IPS-11a (cell line): ENCODE measurements around the gene TSHZ3.

Experiments
- H3K4me3 ChIP-seq: one replicate; pipeline ENCODE4 v1.5.1; 2013; ENCODE audit warnings: low read depth, low read length, control low read depth

Gene TSHZ3

DNA sequence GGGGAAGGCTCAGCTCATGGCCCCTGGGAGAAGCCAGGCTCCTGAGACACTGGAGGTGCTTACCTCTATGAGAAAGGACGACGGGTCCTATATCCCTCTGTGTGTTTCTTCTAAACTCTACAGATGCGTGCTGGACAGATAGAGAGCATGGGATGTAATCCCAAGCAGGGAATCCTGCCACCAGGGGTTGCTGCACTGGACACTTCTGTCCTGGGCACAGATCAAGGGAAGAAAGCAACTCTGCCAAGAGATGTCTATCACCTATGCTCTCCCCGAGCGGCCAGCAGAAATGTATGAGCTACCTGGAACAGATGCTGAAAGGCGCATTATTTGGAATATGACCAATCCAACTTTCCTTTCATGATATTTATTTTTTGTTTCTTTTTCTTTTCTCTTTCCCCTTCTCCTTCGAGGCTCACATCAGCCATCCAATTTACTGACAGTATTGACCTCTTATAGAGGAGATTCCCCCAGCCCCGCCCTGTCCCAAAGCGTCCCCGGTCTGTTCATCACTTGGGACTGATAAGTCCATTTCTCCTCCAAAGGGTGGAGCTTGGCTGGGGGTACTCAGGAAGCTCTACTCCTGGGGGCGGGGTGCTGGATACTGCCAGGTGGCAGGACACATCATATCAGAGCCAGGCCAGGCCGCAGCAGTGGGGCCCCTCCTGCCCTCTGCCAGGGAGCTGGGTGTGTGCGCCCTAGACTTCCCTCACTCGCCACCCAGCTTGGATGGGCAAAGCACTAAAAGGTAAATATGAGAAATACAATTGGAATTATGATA lies 34.2 kb downstream of the TSHZ3 start:
- no peak overlapping the region for H3K4me3 ChIP-seq

- H3K4me3 ChIP-seq, result no peak overlapping the region
These were observed 35.1 kb downstream of the TSHZ3 start for GRCh38 chr19:31314156-31314555.

GRCh38 chr19:31313291-31314030 lies 35.8 kb downstream of the TSHZ3 start:
- H3K4me3 ChIP-seq, result no peak overlapping the region

DNA sequence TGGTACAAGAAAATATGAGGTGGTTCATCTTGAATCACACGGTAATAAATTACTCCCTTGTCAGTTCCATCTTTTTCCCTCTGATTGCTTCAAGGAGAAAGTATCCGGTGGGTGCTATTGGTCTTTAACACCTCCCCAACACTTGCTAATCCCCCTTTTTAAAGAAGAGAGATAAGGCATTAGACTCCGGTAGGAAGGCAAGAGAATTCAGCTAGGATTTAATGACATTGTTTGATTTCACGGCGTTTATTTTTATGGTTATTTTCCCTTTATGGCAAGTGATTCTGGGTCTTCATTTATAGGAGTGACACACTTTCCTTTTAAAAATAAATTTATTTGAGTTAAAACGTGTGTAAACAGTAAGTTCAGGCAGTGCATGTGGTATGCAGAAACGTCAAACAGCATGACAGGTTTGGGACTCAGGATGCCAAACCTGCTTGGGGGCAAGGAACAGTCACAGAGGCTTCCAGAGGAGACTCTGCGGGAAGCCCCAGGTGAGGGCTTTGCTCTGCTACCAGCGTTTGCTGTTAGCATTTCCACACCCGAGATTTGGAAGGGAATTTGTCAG lies 36.5 kb downstream of the TSHZ3 start:
- H3K4me3 ChIP-seq, result no peak overlapping the region

GRCh38 chr19:31312009-31312676 lies 37.1 kb downstream of the TSHZ3 start:
- H3K4me3 ChIP-seq, result no peak overlapping the region

- no peak overlapping the region for H3K4me3 ChIP-seq
These were observed 38.7 kb downstream of the TSHZ3 start for GRCh38 chr19:31310432-31311133.

DNA sequence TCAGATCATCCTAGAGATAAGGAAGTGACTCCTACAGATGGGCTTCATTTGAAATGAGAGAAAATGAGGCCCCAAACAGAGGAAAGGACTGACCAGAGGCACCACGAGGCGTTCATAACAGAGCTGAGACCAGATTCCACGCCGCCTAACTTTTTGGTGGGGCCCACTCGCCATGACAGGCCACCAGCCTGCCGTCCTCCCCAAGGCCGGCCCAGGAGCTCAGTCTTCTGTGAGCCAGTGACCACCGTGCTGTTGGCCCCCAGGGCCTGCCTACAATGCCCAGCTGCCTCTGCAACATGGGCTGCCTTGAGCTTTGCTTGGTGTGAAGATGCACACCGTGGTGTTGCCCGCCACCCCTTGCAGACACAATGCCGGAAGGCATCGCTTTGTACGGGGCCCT lies 40.5 kb downstream of the TSHZ3 start:
- no peak overlapping the region for H3K4me3 ChIP-seq

GRCh38 chr19:31307071-31307669 lies 42.1 kb downstream of the TSHZ3 start:
- no peak overlapping the region for H3K4me3 ChIP-seq

GRCh38 chr19:31306006-31306753 lies 43.1 kb downstream of the TSHZ3 start:
- H3K4me3 ChIP-seq, result no peak overlapping the region

DNA sequence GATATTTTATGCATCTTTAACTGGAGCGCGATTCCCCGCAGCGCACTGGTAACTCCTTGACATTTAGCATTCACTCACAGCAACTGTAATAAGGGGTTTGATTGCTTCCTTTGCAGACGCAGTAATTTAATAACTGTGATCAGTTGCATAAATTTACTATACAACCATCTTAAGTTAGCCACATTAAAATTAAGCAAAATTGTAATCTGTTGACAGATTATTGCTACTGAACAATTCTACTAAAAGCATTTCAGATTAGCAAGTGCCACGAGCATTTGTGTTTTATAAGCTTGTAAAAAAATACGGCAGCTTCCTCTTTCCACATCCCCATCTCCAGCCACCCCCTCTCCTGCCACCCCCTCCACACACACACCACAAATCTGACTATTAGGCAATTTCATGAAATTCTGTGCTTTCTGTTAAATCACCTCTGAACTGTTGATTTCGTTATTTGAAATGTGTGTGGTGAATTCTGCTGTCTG lies 44.4 kb downstream of the TSHZ3 start:
- H3K4me3 ChIP-seq, result no peak overlapping the region

- no peak overlapping the region for H3K4me3 ChIP-seq
These were observed 45.9 kb downstream of the TSHZ3 start for GRCh38 chr19:31303262-31303815.

GRCh38 chr19:31301306-31301980 lies 47.8 kb downstream of the TSHZ3 start:
- H3K4me3 ChIP-seq, result no peak overlapping the region

DNA sequence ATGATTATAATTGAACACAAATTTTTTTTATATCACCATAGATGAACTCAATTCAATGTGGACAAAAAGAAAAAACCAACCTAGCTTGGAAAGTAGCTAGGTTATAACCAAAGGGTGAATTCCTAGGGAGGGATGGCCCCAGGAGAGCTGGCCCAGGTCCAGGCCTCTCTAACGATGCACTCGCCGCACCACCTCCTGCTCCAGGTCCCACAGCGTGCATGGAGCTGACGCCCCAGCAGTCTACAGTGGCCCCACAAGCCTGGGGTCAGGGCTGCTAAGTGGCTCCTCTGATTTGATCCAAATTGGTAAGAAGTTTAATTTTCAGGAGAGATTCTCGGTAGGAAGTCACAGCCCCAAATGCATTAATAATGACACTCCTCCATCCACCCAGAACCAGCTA lies 48.8 kb downstream of the TSHZ3 start:
- H3K4me3 ChIP-seq, result no peak overlapping the region

GRCh38 chr19:31299665-31300064 lies 49.6 kb downstream of the TSHZ3 start:
- no peak overlapping the region for H3K4me3 ChIP-seq

DNA sequence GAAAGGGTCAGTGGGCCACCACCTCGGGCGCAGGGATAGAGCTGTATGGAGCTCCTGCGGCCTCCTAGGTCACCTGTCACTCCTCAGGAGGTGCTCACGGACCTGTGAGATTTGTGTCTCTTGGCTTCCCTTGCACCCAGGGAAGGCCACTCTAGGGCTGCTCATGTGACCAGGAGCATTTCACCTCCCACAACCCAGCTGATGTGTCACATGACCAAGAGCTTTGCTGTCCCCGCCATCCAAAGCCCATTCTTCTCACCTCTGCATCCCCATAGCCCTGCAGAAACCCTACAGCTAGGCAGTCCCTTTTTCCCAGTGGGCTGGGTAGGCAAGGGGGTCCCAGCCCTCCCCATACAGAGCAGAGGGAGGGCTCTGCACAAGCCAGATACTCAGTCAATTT lies 51.2 kb downstream of the TSHZ3 start:
- H3K4me3 ChIP-seq, result no peak overlapping the region

DNA sequence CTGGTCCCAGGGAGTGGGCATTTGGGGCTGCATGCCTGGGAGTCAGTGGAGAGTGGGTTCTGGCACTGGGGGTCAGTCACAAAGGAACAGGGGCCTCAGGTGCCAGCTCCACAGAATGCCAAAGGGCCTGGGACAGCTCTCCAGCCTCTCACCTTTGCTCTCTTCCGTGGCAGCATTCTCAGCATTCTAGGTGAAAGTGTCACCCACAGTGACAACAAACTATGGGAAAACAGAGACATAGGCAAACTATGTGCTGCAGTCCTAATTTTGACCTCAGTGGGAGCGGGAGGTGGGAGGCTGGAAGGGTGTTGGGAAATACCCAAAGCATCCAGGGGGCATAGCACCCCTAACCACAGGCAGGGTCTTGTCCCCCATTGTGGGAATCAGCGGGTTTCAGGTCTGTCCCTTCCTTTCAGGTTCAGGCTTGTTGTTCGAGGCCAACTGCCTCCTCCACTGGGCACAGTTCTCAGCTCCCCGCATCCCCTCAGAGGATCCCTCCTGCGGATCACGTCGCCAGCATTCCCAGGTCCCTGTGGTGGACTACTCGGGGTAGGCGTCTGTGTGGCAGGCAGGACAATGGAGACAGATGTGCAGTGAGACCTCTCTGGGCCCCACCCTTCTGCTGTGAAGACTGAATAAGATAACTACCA lies 52.4 kb downstream of the TSHZ3 start:
- H3K4me3 ChIP-seq, result no peak overlapping the region

DNA sequence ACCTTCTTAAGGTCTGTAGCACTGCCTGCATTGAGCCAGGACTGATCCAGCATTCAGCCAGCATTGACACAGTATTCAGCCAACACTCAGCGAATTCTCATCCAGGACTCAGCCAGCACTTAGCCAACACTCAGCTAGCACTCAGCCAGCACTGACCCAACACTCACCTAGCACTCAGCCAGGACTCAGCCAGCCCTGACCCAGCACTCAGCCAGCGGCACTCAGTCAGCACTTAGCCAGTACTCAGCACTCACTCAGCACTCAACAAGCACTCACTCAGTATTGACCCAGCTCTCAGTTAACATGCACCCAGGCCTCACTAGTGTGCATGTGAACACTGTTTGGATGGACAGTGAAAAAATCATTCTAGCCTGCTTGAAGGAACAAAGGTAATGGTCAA lies 55.0 kb downstream of the TSHZ3 start:
- H3K4me3 ChIP-seq, result no peak overlapping the region

- H3K4me3 ChIP-seq, result no peak overlapping the region
These were observed 56.5 kb downstream of the TSHZ3 start for GRCh38 chr19:31292639-31293185.
